OCI-LY7 (cell line): Measurements from ENCODE around the gene ZSWIM9. TPM values are rescaled to one million over a fixed set of nuclear protein-coding genes. Genes with fewer than 3 reads are reported as not detected.

Source experiments
- BruUV-seq: library from RNA; stranded (reverse); fragments of 400-500 nt; replicated peaks from 2 replicates; lab custom pipeline; 2021; lab: Mats Ljungman, UMichigan
- CTCF ChIA-PET: fragments of 300-600 bp; sonication (Branson Sonifier 250); formaldehyde crosslinking; loops from one replicate; lab custom pipeline; 2022; ENCODE audit warnings: antibody characterized with exemption; ENCODE audit not compliant: unreplicated experiment; lab: Charles Lee
- POLR2A ChIA-PET: fragments of 300-600 bp; sonication (Branson Sonifier 250); formaldehyde crosslinking; loops from one replicate; lab custom pipeline; 2022; ENCODE audit warnings: antibody characterized with exemption; lab: Charles Lee
- DNase-seq: peaks from one replicate; pipeline ENCODE4 v3.0.0-alpha.2; 2015; ENCODE audit warnings: low spot score
- H2AFZ ChIP-seq: fragments of 200-600 bp; sonication (generic), shearing (Covaris generic); 2 replicates; pipeline ENCODE4 v1.6.1; 2014; ENCODE audit warnings: mild to moderate bottlenecking, antibody characterized with exemption, low read length, moderate library complexity
- H3K27ac ChIP-seq: fragments of 200-600 bp; sonication (generic); 2 replicates; pipeline ENCODE4 v1.5.1; 2014; ENCODE audit warnings: mixed run types, low read depth, mild to moderate bottlenecking, moderate library complexity, low read length, inconsistent platforms; ENCODE audit not compliant: poor library complexity, severe bottlenecking
- H3K36me3 ChIP-seq: fragments of 200-600 bp; sonication (generic); 2 replicates; pipeline ENCODE4 v1.6.1; 2014; ENCODE audit warnings: mild to moderate bottlenecking, antibody characterized with exemption, low read length, moderate library complexity, mixed read lengths; ENCODE audit not compliant: insufficient read depth
- H3K4me1 ChIP-seq: fragments of 200-600 bp; sonication (generic); 2 replicates; pipeline ENCODE4 v1.5.1; 2014; ENCODE audit warnings: mild to moderate bottlenecking, low read length; ENCODE audit not compliant: insufficient read depth, poor library complexity, severe bottlenecking
- H3K4me2 ChIP-seq: fragments of 200-600 bp; sonication (generic); 2 replicates; pipeline ENCODE4 v1.6.1; 2014; ENCODE audit warnings: mild to moderate bottlenecking, low read length
- H3K4me3 ChIP-seq: fragments of 200-600 bp; sonication (generic); 2 replicates; pipeline ENCODE4 v1.5.1; 2014; ENCODE audit warnings: mild to moderate bottlenecking, low read depth, low read length; ENCODE audit not compliant: poor library complexity, severe bottlenecking
- H3K79me2 ChIP-seq: fragments of 200-600 bp; sonication (generic); 2 replicates; pipeline ENCODE4 v1.6.1; 2016; ENCODE audit warnings: low read depth, mild to moderate bottlenecking, low read length, moderate library complexity, mixed read lengths; ENCODE audit not compliant: insufficient read depth
- H3K9me2 ChIP-seq: fragments of 200-600 bp; sonication (generic); 2 replicates; pipeline ENCODE4 v1.6.1; 2016; ENCODE audit warnings: mild to moderate bottlenecking, low read length, mixed read lengths; ENCODE audit not compliant: insufficient read depth
- H3K9me3 ChIP-seq: fragments of 200-600 bp; sonication (generic); 2 replicates; pipeline ENCODE4 v1.6.1; 2014; ENCODE audit warnings: mild to moderate bottlenecking, mixed run types, low read length, mixed read lengths
- H4K20me1 ChIP-seq: fragments of 200-600 bp; sonication (generic); 2 replicates; pipeline ENCODE4 v1.6.1; 2014; ENCODE audit warnings: mild to moderate bottlenecking, antibody characterized with exemption, low read length, moderate library complexity, mixed read lengths; ENCODE audit not compliant: insufficient read depth
- CTCF ChIP-seq: fragments of 200-600 bp; sonication (generic); conservative IDR thresholded peaks from 2 replicates; pipeline ENCODE4 v1.5.1; 2014; ENCODE audit warnings: mild to moderate bottlenecking, antibody characterized with exemption, low read length, moderate library complexity, mixed read lengths
- EZH2phosphoT487 ChIP-seq: fragments of 200-600 bp; sonication (generic); IDR thresholded peaks from 2 replicates; pipeline ENCODE4 v1.6.1; 2018; ENCODE audit warnings: low read depth, borderline replicate concordance, mild to moderate bottlenecking, mixed run types, antibody characterized with exemption, low read length, moderate library complexity, mixed read lengths
- intact Hi-C: fragments of 100-400 bp; cut with micrococcal nuclease; formaldehyde crosslinking; loops from one replicate; pipeline ENCODE4 v1.10.0; 2022; ENCODE audit not compliant: unreplicated experiment
- total RNA-seq, 2 experiments: library from RNA; depleted of rRNA in 1 of 2; stranded (reverse); fragments of >200 nt in 1 of 2; shearing (Covaris generic) in 1 of 2; gene quantifications; 2 replicates each; pipeline ENCODE4 v1.2.3, GENCODE V29; 2014 to 2022

ZSWIM9 gene
- total RNA-seq, 2 experiments from 2014 or later, result 4.5 to 10.5 TPM

GRCh38 chr19:48221628-48222027 is 51.1 kb downstream of the ZSWIM9 start:
- TF ChIP-seq CTCF (no peak), EZH2phosphoT487 (no peak)
- ChIA-PET CTCF (interaction anchor here (0.5 kb wide), 1 partner anchor 65 kb away, joined by 3 read pairs; no protein-coding TSS in a partner anchor), POLR2A (no interaction called here)
- Histone ChIP-seq H2AFZ (no peak overlapping the region), H3K4me3 (no peak overlapping the region), H3K4me2 (no peak overlapping the region), H3K36me3 (peaks cover 52% of the 10 kb centered on the region), H3K27ac (no peak overlapping the region), H3K79me2 (no peaks in the 10 kb centered on the region), H3K4me1 (no peaks in the 10 kb centered on the region), H4K20me1 (no peaks in the 10 kb centered on the region), H3K9me3 (no peaks in the 10 kb centered on the region), H3K9me2 (no peaks in the 10 kb centered on the region)
- no peak for DNase-seq
- intact Hi-C loops, result loop anchor here (1.0 kb wide), 1 partner anchor 17 kb away; no protein-coding TSS in a partner anchor
- BruUV-seq, result no TSS peak

GRCh38 chr19:48230555-48231129 is 60.2 kb downstream of the ZSWIM9 start:
- DNase-seq, result no peak
- CTCF ChIA-PET, result no interaction called here
- no peak overlapping the region for H3K4me2 ChIP-seq
- no peaks in the 10 kb centered on the region for H3K9me3 ChIP-seq
- no peak for TF ChIP-seq EZH2phosphoT487
- no peak for TF ChIP-seq CTCF
- intact Hi-C loops, result no loop called here
- no peak overlapping the region for H3K4me3 ChIP-seq
- POLR2A ChIA-PET, result interaction anchor here (0.7 kb wide), 1 partner anchor 56 kb away, joined by 3 read pairs; no protein-coding TSS in a partner anchor
- H3K4me1 ChIP-seq, result no peaks in the 10 kb centered on the region
- H4K20me1 ChIP-seq, result no peaks in the 10 kb centered on the region
- H3K27ac ChIP-seq, result no peak overlapping the region
- peaks cover 86% of the 10 kb centered on the region for H3K36me3 ChIP-seq
- no peaks in the 10 kb centered on the region for H3K9me2 ChIP-seq
- no TSS peak for BruUV-seq
- no peaks in the 10 kb centered on the region for H3K79me2 ChIP-seq
- no peak overlapping the region for H2AFZ ChIP-seq

DNA sequence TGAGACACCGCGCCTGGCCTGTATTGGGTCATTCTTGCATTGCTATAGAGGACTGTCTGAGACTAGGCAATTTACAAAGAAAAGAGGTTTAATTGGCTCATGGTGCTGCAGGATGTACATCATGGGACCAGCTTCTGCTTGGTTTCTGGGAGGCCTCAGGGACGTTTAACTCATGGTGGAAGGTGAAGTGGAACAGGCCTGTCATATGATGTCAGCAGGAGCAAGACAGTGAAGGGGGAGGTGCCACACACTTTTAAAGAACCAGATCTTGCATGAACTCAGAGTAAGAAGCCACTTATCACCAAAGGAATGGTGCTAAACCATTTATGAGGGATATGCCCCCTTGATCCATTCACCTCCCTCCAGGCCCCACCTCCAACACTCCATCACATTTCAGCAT is 66.6 kb downstream of the ZSWIM9 start:
- no peaks in the 10 kb centered on the region for H3K9me3 ChIP-seq
- H3K79me2 ChIP-seq, result no peaks in the 10 kb centered on the region
- TF ChIP-seq CTCF, result no peak
- no peak for TF ChIP-seq EZH2phosphoT487
- H3K9me2 ChIP-seq, result no peaks in the 10 kb centered on the region
- ChIA-PET POLR2A (no interaction called here), CTCF (no interaction called here)
- H4K20me1 ChIP-seq, result no peaks in the 10 kb centered on the region
- no TSS peak for BruUV-seq
- DNase-seq, result no peak
- H3K36me3 ChIP-seq, result peaks cover 91% of the 10 kb centered on the region
- no peak overlapping the region for H2AFZ ChIP-seq
- H3K27ac ChIP-seq, result no peak overlapping the region
- H3K4me2 ChIP-seq, result no peak overlapping the region
- H3K4me1 ChIP-seq, result no peaks in the 10 kb centered on the region
- intact Hi-C loops, result no loop called here
- no peak overlapping the region for H3K4me3 ChIP-seq
